Keratinocyte (primary cell): Measurements from ENCODE around the gene CNKSR3. TPM values are rescaled to one million over a fixed set of nuclear protein-coding genes. Genes with fewer than 3 reads are reported as not detected.

ENCODE experiments used
- DNase-seq: peaks from one replicate; pipeline ENCODE4 v3.0.0-alpha.2; 2011; ENCODE audit warnings: low read depth, missing footprints, low spot score
- FAIRE-seq: peaks from 2 replicates; lab custom pipeline; 2011; peaks lifted over from hg19 to GRCh38; lab: Jason Lieb, UNC
- H2AFZ ChIP-seq: 2 replicates; pipeline ENCODE4 v1.6.0; 2012; ENCODE audit warnings: low read length, control low read depth, inconsistent platforms; ENCODE audit not compliant: control insufficient read depth
- H3K27ac ChIP-seq: 2 replicates; pipeline ENCODE4 v1.5.1; 2011; ENCODE audit warnings: low read length; ENCODE audit not compliant: control insufficient read depth, insufficient read depth
- H3K27me3 ChIP-seq: 3 replicates; pipeline ENCODE4 v1.6.0; 2011; ENCODE audit warnings: low read length; ENCODE audit not compliant: control insufficient read depth, insufficient read depth; ENCODE audit errors: extremely low read depth
- H3K36me3 ChIP-seq, 2 experiments: 2 replicates in 1 of 2; 3 replicates in 1 of 2; pipeline ENCODE4 v1.5.1; 2011; ENCODE audit warnings: low read length in 2 of 2, mild to moderate bottlenecking in 1 of 2; ENCODE audit not compliant: control insufficient read depth in 2 of 2, insufficient read depth in 2 of 2; ENCODE audit errors: extremely low read depth in 1 of 2
- H3K4me1 ChIP-seq: 3 replicates; pipeline ENCODE4 v1.5.1; 2011; ENCODE audit warnings: low read length; ENCODE audit not compliant: control insufficient read depth, insufficient read depth; ENCODE audit errors: extremely low read depth
- H3K4me2 ChIP-seq: 3 replicates; pipeline ENCODE4 v1.6.0; 2011; ENCODE audit warnings: low read depth, low read length; ENCODE audit not compliant: control insufficient read depth, insufficient read depth; ENCODE audit errors: extremely low read depth
- H3K4me3 ChIP-seq, 3 experiments: fragments of 200-600 bp in 1 of 3; sonication (generic) in 1 of 3; 2 replicates in 2 of 3; 3 replicates in 1 of 3; pipeline ENCODE4 v1.5.1; 2011 to 2016; ENCODE audit warnings: low read length in 3 of 3, mild to moderate bottlenecking in 3 of 3, control low read depth in 2 of 3, inconsistent platforms in 1 of 3, low read depth in 1 of 3, mixed read lengths in 1 of 3, mixed run types in 1 of 3, moderate library complexity in 1 of 3; ENCODE audit not compliant: control insufficient read depth in 2 of 3, insufficient read depth in 2 of 3; ENCODE audit errors: extremely low read depth in 1 of 3
- H3K79me2 ChIP-seq: 2 replicates; pipeline ENCODE4 v1.6.0; 2012; ENCODE audit warnings: low read length; ENCODE audit not compliant: control insufficient read depth, insufficient read depth
- H3K9ac ChIP-seq: 3 replicates; pipeline ENCODE4 v1.6.0; 2011; ENCODE audit warnings: low read length; ENCODE audit not compliant: control insufficient read depth, insufficient read depth; ENCODE audit errors: extremely low read depth
- H3K9me1 ChIP-seq: 3 replicates; pipeline ENCODE4 v1.6.0; 2011; ENCODE audit warnings: low read length; ENCODE audit not compliant: control insufficient read depth, insufficient read depth; ENCODE audit errors: extremely low read depth
- H3K9me3 ChIP-seq: 2 replicates; pipeline ENCODE4 v1.5.1; 2012; ENCODE audit warnings: low read depth, low read length; ENCODE audit not compliant: control insufficient read depth
- H4K20me1 ChIP-seq: 3 replicates; pipeline ENCODE4 v1.6.0; 2011; ENCODE audit warnings: low read length; ENCODE audit not compliant: control insufficient read depth, insufficient read depth; ENCODE audit errors: extremely low read depth
- CTCF ChIP-seq, 3 experiments: IDR thresholded peaks in 1 of 3; conservative IDR thresholded peaks in 1 of 3; optimal IDR thresholded peaks in 1 of 3; 2 replicates in 2 of 3; 3 replicates in 1 of 3; pipeline versions ENCODE3 to v1.5.1; 2011; ENCODE audit warnings: low read length in 3 of 3, mild to moderate bottlenecking in 3 of 3, moderate library complexity in 2 of 3, control low read depth in 1 of 3, inconsistent platforms in 1 of 3; ENCODE audit not compliant: insufficient read depth in 2 of 3; ENCODE audit errors: extremely low read depth in 1 of 3
- EZH2 ChIP-seq: IDR thresholded peaks from one replicate; pipeline ENCODE4 v1.6.1; 2012; ENCODE audit warnings: inconsistent platforms, mild to moderate bottlenecking, low read length, moderate library complexity
- dilution Hi-C: fragments of 300-500 bp; cut with MboI; formaldehyde crosslinking; loops from one replicate; pipeline ENCODE4 v1.7.0; 2020; ENCODE audit warnings: low sequenced_read_pairs; ENCODE audit not compliant: extremely low pct_ligation_motif_present
- polyA plus RNA-seq, 5 experiments: library from polyadenylated mRNA; depleted of rRNA in 3 of 5; stranded (reverse) in 3 of 5; stranded (forward) in 1 of 5; unstranded in 1 of 5; fragments of >200 nt; gene quantifications; 1 replicate in 1 of 5; 2 replicates in 3 of 5; 3 replicates in 1 of 5; pipeline versions ENCODE4 v1.2.1 to v1.2.3, GENCODE V29; 2011 to 2012; ENCODE audit warnings: missing spikeins in 2 of 5, low read depth in 1 of 5, low replicate concordance in 1 of 5

The CNKSR3 gene
- polyA plus RNA-seq, 1 donor (not counting 4 experiments of a cell fraction or from before 2014, with no cell fraction given), result 2.0 TPM

- Histone ChIP-seq H3K9ac (no peak overlapping the region), H3K9me1 (no peaks in the 10 kb centered on the region), H2AFZ (no peak overlapping the region), H3K4me2 (no peak overlapping the region), H3K4me3 (no peak overlapping the region), H3K27ac (no peak overlapping the region), H4K20me1 (no peaks in the 10 kb centered on the region), H3K36me3 (no peaks in the 10 kb centered on the region), H3K9me3 (no peaks in the 10 kb centered on the region), H3K4me1 (peaks cover 6% of the 10 kb centered on the region), H3K79me2 (no peaks in the 10 kb centered on the region), H3K27me3 (no peaks in the 10 kb centered on the region)
- DNase-seq (no peak), FAIRE-seq (no peak)
- TF ChIP-seq CTCF (optimal IDR thresholded peaks at IDR 0.05 in 1 of 3, IDR thresholded peaks at IDR 0.05 in 1 of 3, conservative IDR thresholded peaks at IDR 0.05 in 1 of 3; ENCODE audit: extremely low read depth in 1 of 3, insufficient read depth in 2 of 3, low read length in 3 of 3) (no peak), EZH2 (no peak)
- dilution Hi-C loops, result no loop called here
Observed at GRCh38 chr6:154382740-154383139, 127.7 kb downstream of the CNKSR3 start.

- H3K9ac ChIP-seq, result no peak overlapping the region
- no peak for FAIRE-seq
Observed at GRCh38 chr6:154381548-154381947, 128.9 kb downstream of the CNKSR3 start.

More at GRCh38 chr6:154381548-154381947, 128.9 kb downstream of the CNKSR3 start:
- no peaks in the 10 kb centered on the region for H3K4me1 ChIP-seq
- no peaks in the 10 kb centered on the region for H3K9me3 ChIP-seq
- H3K4me2 ChIP-seq, result no peak overlapping the region
- H3K4me3 ChIP-seq, result no peak overlapping the region
- no peaks in the 10 kb centered on the region for H3K27me3 ChIP-seq
- H3K27ac ChIP-seq, result no peak overlapping the region
- H3K9me1 ChIP-seq, result no peaks in the 10 kb centered on the region
- dilution Hi-C loops, result no loop called here
- no peak for TF ChIP-seq CTCF (optimal IDR thresholded peaks at IDR 0.05 in 1 of 3, IDR thresholded peaks at IDR 0.05 in 1 of 3, conservative IDR thresholded peaks at IDR 0.05 in 1 of 3; ENCODE audit: extremely low read depth in 1 of 3, insufficient read depth in 2 of 3, low read length in 3 of 3)
- TF ChIP-seq EZH2, result no peak
- H3K79me2 ChIP-seq, result no peaks in the 10 kb centered on the region
- no peaks in the 10 kb centered on the region for H3K36me3 ChIP-seq
- DNase-seq, result no peak
- H4K20me1 ChIP-seq, result no peaks in the 10 kb centered on the region
- H2AFZ ChIP-seq, result no peak overlapping the region
